Peyer's patch (tissue), 4 donors: Measurements from ENCODE around the gene RTN4RL1.

Source experiments
- POLR2A ChIP-seq, 2 donors: fragments of 450-650 bp; IDR thresholded peaks; one replicate each; pipeline ENCODE4 v1.5.1; 2017; ENCODE audit warnings: antibody characterized with exemption in 2 of 2, mild to moderate bottlenecking in 2 of 2, moderate library complexity in 2 of 2
- TF ChIP-seq, protein P1 (sequence below), 6 experiments: fragments of 450-650 bp in 4 of 6; fragments of 200-600 bp in 2 of 6; sonication (generic) in 1 of 6; IDR thresholded peaks; one replicate each; pipeline ENCODE4 v1.5.1; 2017 to 2019; ENCODE audit warnings: antibody characterized with exemption in 6 of 6, mild to moderate bottlenecking in 3 of 6, moderate library complexity in 1 of 6

DNA sequence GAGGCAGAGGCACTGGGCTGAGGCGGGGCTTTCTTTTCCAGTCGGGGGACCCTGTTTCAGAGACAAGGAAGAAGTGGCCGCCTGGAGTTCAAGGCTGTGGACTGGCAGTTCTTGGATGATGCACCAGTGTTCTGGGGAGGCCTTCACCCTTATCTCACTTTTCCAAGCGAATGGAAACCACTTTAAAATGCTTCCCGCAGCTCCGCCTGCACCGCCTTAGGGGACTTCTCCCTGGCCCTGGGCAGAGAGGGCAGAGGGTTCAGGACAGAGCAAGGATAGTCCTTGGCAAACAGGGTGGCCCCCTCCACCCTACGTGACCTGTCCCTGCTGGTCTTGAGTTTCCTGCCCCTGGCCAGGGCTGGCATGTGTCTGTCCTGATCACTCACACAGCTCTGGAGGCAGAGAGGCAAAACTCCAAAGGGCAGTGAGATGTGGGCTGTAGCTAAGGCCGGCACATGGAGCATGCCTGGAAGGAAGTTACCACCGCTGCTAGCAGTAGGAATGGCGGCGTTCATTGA is 20.6 kb downstream of the RTN4RL1 start:
- TF ChIP-seq POLR2A (IDR thresholded peaks at IDR 0.05), result no peak
- TF ChIP-seq, protein P1, sequence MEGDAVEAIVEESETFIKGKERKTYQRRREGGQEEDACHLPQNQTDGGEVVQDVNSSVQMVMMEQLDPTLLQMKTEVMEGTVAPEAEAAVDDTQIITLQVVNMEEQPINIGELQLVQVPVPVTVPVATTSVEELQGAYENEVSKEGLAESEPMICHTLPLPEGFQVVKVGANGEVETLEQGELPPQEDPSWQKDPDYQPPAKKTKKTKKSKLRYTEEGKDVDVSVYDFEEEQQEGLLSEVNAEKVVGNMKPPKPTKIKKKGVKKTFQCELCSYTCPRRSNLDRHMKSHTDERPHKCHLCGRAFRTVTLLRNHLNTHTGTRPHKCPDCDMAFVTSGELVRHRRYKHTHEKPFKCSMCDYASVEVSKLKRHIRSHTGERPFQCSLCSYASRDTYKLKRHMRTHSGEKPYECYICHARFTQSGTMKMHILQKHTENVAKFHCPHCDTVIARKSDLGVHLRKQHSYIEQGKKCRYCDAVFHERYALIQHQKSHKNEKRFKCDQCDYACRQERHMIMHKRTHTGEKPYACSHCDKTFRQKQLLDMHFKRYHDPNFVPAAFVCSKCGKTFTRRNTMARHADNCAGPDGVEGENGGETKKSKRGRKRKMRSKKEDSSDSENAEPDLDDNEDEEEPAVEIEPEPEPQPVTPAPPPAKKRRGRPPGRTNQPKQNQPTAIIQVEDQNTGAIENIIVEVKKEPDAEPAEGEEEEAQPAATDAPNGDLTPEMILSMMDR (IDR thresholded peaks at IDR 0.05), result no peak
